NOMO-1 (cell line): ENCODE data around the gene SNX32.

ENCODE experiments used
- DNase-seq, 2 experiments: peaks; one replicate each; lab custom pipeline; 2025; ENCODE audit not compliant: unreplicated experiment in 2 of 2; lab: John Stamatoyannopoulos, UW

Gene SNX32

GRCh38 chr11:65796726-65797601 lies 36.8 kb upstream of the SNX32 start:
- no peak for DNase-seq

DNA sequence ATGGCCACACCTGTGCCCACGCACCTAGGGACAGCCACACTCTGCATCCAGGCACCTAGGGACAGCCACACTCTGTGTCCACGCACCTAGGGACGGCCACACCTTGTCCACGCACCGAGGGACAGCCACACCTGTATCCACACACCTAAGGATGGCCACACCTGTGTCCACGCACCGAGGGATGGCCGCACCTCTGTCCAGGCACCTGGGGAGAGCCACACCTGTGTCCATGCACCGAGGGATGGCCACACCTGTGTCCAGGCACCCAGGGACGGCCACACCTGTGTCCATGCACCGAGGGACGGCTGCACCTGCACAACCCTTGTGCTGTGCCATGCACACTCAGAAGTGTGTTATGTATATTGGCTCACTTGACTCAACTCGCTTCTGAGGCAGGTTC lies 36.1 kb upstream of the SNX32 start:
- no peak for DNase-seq

GRCh38 chr11:65798882-65799281 lies 34.9 kb upstream of the SNX32 start:
- DNase-seq: no peak

DNA sequence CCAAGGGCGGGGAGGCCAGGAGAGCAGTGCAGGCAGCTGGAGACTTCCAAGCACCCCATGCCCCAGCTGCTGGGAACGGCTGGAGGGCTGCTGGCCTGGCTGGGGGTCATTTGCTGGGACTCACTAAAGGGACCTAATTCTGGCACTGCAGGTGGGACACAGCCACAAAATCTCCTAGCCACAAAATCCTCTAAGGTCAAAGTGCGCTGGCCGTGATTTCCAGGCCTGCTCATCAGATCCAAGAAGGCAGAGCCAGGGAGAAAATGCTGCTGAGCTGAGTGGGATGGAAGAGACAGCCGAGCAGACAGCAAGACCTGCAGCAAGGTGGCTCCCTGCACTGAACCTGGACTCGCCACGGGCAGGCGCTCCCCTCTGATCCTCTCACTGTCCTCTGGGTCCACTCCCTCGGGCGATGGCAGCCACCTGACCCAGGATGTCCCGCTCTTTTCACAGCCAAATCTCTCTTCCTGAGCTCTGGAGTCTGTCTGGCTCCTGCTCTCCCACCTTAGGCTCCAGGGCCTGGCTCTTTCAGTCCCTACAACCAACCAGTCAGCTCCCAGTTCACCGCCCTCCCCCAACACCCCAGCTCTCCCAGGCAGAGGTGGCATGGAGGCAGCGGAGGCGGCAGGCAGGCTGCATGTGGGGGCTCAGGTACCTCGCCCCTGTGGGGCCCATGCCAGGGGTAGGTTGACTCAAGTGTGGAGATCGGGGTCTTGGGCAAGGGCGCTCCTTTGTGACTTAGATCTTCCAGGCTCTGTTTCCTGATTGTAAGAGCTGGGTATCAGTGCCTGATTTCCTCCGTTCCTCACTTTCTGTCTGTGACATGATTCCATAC lies 32.4 kb upstream of the SNX32 start:
- no peak for DNase-seq

DNA sequence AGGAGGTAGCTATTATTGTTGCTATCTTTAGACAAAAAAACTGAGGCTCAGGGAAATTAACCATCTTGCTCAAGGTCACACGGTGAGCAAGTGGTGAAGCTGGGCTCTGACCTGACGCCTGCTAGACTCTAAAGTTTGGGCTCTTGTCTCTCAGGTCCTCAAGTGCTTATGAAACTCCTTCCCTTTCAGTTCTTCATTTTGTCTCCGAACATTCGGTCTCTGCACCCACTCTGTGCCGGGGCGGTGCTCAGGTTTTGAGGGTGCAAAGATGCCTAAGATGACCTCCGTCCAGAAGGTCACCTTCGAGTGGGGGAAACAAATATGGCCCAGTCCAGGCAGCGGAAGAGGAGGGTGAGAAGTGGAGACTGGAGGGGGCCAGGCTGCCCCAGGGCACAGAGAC lies 30.9 kb upstream of the SNX32 start:
- DNase-seq: peak; percentile 38 to 61

DNA sequence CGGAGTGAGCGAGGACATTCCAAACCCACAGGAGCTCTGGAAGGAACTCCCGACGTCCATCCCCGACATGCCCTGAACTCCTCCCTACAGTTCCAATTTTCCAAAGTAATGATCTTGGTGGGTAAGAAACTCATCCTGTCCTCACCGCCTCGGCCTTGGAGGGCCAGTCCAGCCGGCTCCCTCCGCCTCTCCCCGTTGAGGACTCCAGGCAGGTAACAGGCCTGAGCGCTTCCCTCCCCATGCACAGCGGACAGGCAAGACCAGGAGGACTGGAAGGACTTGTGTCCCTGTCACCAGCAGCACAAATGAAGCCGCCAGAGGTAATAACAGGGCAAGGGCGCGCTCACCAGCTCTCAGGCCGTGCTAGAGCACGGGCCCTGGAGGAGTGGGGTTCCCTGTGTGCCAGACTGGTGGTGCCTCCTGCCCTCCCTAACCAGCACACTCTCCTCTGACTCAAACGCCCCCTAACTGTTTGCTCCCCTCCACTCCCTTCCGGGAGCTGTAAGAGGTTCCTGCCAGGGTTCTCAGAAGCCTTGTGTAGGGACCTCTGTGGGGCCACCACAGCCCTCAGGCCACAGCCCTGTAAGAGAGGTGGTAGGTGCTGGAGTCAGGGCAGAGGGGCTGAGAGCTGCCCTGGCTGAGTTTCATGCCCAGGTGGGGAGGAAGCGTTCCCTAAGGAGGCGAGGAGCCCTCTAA lies 29.8 kb upstream of the SNX32 start:
- no peak for DNase-seq

DNA sequence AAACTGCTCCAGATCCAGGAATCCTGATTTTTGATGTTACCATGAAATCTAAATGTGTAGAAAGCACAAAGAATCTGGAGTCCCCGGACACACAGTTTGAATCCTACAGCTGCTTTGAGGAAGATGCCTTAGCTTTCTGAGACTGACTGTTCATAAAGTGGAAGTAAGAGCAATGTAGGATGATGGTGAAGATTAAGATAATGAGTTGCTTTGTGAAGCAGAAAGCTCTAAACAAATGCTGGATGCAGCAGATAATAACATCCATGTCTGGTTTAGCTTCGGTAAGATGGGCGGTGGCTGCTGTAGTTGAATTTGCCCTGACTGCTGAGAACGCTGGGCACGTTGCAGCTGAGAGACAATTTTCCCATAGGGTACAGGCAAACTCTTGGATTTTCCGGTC lies 26.8 kb upstream of the SNX32 start:
- DNase-seq: peak in 1 of 2 experiments; percentile 28

DNA sequence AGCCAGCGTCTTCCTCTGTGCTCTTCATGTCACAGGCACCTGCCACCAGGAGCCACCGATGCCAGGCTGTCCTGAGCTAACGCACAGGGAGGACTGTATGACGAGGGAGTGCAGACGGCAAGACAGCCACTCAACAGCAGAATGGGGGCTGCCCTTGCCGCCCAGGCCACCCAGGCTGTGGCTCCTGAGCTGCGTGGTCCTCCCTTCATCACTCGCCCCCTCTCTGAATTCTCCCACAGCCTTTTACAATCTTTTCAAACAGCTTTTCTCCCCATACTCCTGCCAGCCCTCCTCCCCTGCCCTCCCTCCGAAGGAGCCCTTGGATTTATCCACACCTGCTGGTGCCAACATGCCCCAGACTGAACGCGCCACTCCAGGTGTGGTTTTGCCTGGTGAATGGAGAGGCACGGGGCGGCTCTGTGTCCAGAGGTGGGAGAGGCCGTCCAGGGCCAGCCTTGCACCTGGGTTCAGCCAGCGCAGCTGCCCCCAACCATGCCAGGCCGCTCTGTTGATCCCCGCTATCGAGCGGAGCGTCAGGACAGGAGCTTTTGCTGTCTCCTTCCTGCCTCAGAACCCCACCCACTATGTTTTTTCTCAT lies 24.9 kb upstream of the SNX32 start:
- no peak for DNase-seq

GRCh38 chr11:65809496-65809895 lies 24.3 kb upstream of the SNX32 start:
- DNase-seq: no peak

DNA sequence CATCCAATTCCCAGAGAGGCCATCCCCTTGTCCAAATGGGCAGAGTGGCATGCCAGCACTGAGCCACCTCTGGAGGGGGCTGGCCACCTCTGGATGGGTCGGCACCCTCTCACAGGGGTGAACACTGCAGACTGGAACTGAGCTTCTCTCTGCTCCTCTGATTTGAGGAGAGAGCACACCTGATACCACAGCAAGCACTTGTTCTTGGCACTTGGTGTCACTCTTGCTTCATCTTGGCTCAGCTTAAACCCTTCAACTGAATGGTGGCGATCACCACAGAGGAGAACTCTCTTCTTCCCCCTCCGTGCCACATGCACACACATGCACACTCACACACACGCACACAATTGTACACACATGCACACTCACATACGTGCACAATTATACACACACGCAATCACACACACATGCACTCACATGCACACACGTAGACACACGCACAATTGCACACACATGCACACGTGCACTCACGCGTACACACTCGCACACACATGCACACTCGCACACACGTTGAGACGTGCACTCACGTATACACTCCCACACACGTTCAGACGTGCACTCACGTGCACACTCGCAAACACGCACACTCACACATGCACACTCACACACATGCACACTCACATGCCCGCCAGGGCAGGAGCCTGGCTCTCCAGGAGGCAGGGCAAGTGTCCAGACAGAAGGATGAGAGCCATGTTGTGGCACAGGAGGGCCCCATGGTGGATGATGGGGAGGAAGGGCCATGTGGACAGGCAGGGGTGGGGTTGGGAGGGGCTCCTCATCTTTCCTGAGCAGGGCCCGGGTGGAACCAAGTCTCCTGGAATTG lies 23.5 kb upstream of the SNX32 start:
- no peak for DNase-seq

DNA sequence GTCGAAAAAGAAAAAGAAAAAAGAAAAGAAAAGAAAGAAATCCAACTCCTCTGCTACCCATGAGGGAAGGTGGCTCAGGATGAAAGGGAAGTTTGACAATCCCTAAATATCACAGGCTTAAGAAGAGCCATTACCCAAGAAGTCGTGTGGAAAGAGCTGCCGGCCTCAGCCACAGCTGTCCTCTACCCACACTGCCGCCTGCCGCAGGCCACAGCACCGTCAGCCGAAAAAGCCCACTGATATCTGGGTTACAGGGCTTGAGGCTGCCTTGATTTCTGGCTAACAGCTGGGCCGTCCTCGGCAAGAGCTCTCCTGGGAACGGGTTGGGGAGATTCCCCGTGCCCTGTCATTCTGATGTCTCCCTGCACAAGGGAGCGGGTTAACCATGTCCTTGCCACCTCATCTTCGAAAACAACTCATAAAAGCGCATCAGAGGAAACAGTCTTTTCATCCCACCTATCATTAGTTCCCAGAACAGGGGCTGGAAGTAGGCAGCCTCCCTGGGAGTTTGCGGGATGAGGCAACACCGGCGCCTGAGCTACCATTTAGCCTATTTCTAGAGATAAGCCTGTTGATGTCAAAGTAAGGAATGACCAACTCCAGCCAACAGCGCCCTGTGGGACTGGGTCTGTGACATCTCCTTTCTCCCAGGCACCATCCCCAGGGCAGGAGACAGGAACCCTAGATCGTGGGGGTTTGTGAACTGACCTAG lies 21.8 kb upstream of the SNX32 start:
- peak in 1 of 2 experiments; percentile 37 for DNase-seq

- DNase-seq: peak; percentile 66 to 70
These were observed 19.4 kb upstream of the SNX32 start for GRCh38 chr11:65814131-65814985.

DNA sequence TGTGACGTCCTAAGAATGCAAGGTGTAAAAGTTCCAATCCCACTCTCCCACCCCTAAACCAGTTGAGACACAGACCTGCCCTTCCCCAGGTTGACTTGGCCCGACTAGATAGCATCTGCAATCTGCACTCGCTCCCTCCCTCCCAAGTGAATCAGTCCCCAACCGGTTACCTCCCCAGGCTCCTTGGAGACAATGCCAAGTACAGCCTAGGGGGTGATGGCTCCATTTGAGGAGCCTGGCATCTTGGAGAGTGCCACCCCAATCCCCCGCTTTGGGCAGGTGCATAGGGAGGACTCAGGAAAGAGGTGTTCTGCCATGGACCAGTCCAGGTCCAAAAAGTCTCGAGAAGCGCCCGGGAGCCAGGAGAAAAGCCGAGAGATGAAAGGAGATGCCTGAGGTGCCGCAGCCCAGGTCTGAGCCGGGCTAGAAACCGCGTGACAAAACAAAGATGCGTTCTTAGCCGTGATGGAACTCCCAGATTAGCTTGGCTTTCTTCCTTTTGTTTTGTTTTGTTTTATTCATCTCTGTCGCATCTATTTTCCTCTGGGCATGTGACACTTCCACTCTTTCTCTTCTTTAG lies 18.7 kb upstream of the SNX32 start:
- DNase-seq: no peak

DNA sequence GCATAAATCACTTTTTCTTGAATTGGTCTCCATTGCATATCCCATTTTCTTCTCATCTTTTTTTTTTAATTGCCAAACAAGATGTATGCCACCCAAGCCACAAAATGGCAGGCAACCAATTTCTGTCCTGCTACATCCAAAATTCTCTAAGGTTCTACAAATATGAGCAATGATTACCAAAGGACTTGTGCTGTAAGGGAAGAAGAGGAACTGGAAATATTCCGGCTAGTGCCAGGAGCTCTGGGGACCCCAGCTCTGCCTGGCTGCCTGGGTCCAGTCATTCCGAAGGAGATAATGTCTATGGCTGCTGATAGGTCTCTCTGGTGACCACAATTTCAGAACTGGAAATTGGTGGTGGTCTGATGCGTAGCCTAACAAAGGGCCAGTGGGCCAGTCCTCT lies 17.1 kb upstream of the SNX32 start:
- no peak for DNase-seq

- no peak for DNase-seq
These were observed 16.4 kb upstream of the SNX32 start for GRCh38 chr11:65817312-65817834.

GRCh38 chr11:65817835-65818680 lies 15.7 kb upstream of the SNX32 start:
- DNase-seq: peak; percentile 80 to 89

- DNase-seq: peak in 1 of 2 experiments; percentile 23
These were observed 12.7 kb upstream of the SNX32 start for GRCh38 chr11:65821107-65821506.
